Progenitor cell of endocrine pancreas (in vitro differentiated cells): ENCODE measurements around the gene SMARCA2. TPM values are rescaled to one million over a fixed set of nuclear protein-coding genes. Genes with fewer than 3 reads are reported as not detected.

Experiments used
- DNase-seq: peaks from one replicate; pipeline ENCODE4 v3.0.0; 2021; ENCODE audit warnings: low spot score; ENCODE audit not compliant: unreplicated experiment
- H3K27ac Mint-ChIP-seq: 2 replicates; pipeline ENCODE4 v1.8.0; 2021; ENCODE audit warnings: mild to moderate bottlenecking, moderate library complexity, mixed read lengths
- H3K27me3 Mint-ChIP-seq: 2 replicates; pipeline ENCODE4 v1.8.0; 2021; ENCODE audit warnings: mixed read lengths
- H3K36me3 Mint-ChIP-seq: 2 replicates; pipeline ENCODE4 v1.8.0; 2022; ENCODE audit warnings: mixed read lengths; ENCODE audit not compliant: insufficient read depth
- H3K4me1 Mint-ChIP-seq: 2 replicates; pipeline ENCODE4 v1.8.0; 2021; ENCODE audit warnings: low read depth, mixed read lengths
- H3K4me3 Mint-ChIP-seq: 2 replicates; pipeline ENCODE4 v1.8.0; 2021; ENCODE audit warnings: low read depth, mild to moderate bottlenecking, moderate library complexity, mixed read lengths
- H3K9me3 Mint-ChIP-seq: 2 replicates; pipeline ENCODE4 v1.8.0; 2021; ENCODE audit warnings: low read depth, mixed read lengths
- total RNA-seq: library from RNA; stranded (reverse); gene quantifications from 2 replicates; pipeline ENCODE4 v1.2.1, GENCODE V29; 2021
- TF ChIP-seq, protein P1 (sequence below): fragments of 200-600 bp; sonication (generic); IDR thresholded peaks from one replicate; pipeline ENCODE4 v1.5.0; 2021; ENCODE audit warnings: antibody characterized with exemption, mild to moderate bottlenecking; ENCODE audit not compliant: unreplicated experiment

SMARCA2 gene
- total RNA-seq, 1 donor from 2014 or later, result 55.8 TPM

DNA sequence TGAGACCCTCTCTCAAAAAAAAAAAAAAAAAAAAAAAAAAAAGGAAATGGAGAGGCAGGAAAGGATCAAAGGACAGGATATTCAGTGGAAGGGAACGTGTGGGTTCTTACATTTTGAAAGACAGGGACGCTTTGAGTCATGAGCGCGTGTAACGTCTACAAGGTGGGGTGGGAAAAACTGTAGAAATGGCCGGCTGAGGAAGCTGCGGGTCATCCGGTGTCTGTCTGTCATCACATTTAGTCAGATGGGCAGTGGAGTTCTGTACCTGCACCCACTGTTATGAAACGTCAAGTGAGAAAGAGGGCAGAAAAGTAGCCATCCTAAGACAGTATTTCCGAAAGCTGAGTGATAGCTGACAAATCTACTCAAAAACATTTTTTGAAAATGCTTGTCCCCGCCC is 159.8 kb downstream of the SMARCA2 start:
- no peak for DNase-seq
- Mint-ChIP-seq H3K4me1 (peaks cover 9% of the 10 kb centered on the region), H3K4me3 (no peak overlapping the region), H3K9me3 (no peaks in the 10 kb centered on the region), H3K27ac (no peak overlapping the region), H3K36me3 (peaks cover 2% of the 10 kb centered on the region), H3K27me3 (no peaks in the 10 kb centered on the region)
- TF ChIP-seq, protein P1, sequence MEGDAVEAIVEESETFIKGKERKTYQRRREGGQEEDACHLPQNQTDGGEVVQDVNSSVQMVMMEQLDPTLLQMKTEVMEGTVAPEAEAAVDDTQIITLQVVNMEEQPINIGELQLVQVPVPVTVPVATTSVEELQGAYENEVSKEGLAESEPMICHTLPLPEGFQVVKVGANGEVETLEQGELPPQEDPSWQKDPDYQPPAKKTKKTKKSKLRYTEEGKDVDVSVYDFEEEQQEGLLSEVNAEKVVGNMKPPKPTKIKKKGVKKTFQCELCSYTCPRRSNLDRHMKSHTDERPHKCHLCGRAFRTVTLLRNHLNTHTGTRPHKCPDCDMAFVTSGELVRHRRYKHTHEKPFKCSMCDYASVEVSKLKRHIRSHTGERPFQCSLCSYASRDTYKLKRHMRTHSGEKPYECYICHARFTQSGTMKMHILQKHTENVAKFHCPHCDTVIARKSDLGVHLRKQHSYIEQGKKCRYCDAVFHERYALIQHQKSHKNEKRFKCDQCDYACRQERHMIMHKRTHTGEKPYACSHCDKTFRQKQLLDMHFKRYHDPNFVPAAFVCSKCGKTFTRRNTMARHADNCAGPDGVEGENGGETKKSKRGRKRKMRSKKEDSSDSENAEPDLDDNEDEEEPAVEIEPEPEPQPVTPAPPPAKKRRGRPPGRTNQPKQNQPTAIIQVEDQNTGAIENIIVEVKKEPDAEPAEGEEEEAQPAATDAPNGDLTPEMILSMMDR, result no peak

DNA sequence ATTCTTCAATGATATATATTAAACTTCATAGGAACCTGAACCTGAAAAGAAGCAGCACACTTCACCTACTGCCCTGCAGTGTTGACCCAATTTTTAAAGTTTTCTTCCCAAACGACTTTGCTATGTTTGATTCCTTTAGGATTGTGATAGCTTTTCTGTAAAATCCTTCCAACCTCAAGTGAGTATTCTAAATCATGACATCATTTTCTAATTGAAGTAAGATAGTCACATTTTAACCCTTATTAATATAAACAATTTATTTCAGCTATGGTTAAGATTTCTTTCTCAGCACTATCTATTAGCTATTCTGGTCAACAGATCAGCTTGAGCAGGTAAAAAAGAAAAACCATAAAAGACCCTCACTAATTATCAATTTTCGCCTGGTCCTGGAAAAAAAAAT is 162.0 kb downstream of the SMARCA2 start:
- TF ChIP-seq, protein P1, result no peak
- Mint-ChIP-seq H3K9me3 (no peaks in the 10 kb centered on the region), H3K36me3 (peaks cover 5% of the 10 kb centered on the region), H3K27me3 (no peaks in the 10 kb centered on the region), H3K4me3 (no peak overlapping the region), H3K27ac (no peak overlapping the region), H3K4me1 (peaks cover 9% of the 10 kb centered on the region)
- DNase-seq, result no peak

DNA sequence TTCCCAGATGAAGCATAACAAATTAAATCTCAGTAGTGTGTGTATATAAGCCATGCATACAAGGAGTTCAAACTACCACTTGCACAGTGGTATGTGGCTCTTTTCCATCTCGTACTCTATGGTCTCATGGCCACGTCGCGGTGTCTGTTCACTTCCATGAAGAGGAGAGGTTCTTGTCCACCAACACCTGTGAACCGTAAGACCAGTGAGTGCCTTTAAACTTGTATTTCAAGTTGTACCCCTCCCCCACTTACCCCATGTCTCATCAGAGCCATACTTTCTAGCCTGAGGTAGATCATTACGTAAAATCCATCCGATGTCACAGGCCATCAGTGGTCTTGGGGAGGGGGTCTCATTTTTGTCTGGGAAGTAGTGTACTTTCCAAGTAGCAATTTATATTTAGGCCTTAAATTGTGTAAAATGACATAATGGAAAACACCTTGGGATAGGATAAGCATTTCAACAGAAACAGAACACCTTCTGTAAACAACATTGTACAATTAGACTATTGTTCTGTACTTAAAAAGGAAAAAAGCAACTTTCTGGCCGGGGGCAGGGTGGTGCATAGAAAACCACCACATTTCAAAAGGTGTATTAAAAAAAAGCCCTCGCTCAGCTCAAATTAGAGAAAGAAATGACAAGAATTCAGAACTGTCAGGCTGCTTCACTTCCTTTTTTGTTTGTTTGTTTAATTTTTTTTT is 163.0 kb downstream of the SMARCA2 start:
- Mint-ChIP-seq H3K27me3 (no peaks in the 10 kb centered on the region), H3K9me3 (no peaks in the 10 kb centered on the region), H3K4me3 (no peak overlapping the region), H3K4me1 (peaks cover 9% of the 10 kb centered on the region), H3K27ac (peak overlapping the region; percentile 29), H3K36me3 (peaks cover 5% of the 10 kb centered on the region)
- no peak for DNase-seq
- TF ChIP-seq, protein P1, result no peak

DNA sequence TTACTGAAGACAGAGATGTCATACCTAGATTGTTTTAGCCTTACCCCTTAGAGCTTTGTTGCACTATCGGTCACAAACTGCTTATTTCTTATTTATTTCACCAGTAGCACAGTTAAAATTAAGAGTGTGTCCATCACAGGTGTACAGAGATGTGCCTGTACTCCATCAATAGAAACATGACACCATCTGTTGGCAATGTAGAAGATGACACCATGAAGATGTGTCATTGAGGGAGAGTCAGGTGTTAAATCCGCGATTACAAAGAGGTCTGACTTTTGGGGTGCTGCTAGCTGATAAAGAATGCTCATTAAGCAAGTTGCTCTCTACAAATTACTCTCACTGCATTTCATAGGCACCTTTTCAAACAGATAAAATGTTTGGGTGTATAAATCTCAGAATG is 164.4 kb downstream of the SMARCA2 start:
- no peak for DNase-seq
- no peak overlapping the region for H3K4me3 Mint-ChIP-seq
- H3K36me3 Mint-ChIP-seq, result peaks cover 9% of the 10 kb centered on the region
- H3K27ac Mint-ChIP-seq, result peak overlapping the region; percentile 85
- no peaks in the 10 kb centered on the region for H3K27me3 Mint-ChIP-seq
- no peaks in the 10 kb centered on the region for H3K9me3 Mint-ChIP-seq
- peaks cover 9% of the 10 kb centered on the region for H3K4me1 Mint-ChIP-seq
- TF ChIP-seq, protein P1, result no peak

DNA sequence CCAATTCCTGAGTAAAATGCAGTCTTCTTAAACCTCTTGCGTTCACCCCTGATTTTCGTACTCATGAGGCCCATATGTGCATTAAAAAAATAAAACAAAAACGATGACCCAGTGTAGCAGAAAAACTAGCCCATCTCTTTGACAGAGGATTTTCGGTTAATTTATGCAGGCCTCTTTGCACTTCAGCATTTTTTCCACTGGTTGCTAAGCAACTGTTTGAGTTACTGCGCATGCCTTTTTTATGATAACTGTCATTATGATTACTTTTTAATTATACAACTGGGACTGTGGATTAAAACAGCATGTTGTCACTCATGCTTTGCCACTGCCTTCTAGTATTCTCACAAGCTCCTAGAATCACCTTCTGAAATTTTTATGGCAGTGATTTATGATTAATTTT is 165.0 kb downstream of the SMARCA2 start:
- Mint-ChIP-seq H3K27me3 (no peaks in the 10 kb centered on the region), H3K9me3 (no peaks in the 10 kb centered on the region), H3K36me3 (peaks cover 9% of the 10 kb centered on the region), H3K27ac (peak overlapping the region; percentile 85), H3K4me3 (no peak overlapping the region), H3K4me1 (peaks cover 9% of the 10 kb centered on the region)
- TF ChIP-seq, protein P1, result no peak
- no peak for DNase-seq
